Measurements from ENCODE around the gene CDRT4.

DNA sequence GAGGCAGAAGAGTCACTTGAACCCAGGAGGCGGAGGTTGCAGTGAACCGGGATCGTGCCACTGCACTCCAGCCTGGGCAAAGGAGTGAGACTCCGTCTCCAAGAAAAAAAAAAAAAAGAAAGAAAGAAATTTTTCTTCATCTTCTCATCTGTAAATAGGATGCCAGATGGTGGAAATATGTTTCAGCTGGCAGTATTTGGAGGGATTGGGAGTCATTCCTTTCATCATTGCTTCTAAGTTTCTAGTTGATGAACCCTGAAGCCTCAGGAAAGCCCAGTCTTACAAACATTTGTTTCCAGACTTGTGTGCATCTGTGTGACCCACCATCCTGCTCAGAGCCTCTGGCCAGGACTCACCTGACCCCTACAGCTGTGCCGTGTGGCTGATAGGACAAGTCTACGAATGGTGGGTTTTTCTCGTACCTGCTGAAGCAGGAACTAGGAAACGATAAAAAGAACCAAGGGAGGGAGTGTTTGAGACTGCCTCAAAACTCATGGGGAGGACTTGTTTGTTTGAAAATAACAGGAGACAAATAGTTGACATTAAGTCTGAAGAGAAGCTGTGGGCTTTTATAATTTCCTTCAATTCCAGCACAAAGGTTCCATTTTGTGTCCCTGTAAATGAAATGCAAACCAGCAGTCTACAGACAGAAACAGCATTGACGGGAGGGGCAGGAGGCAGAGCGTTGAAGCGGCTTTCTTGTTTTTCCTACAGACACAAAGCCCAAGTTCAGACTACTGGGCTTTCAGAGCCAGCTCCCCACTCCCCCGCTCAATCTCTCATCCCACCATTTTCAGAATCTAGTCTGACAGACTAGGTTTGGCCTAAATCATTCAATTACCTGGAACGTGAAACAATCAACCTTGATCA, 24.9 kb downstream of the CDRT4 start:
- TF ChIP-seq, protein P1, sequence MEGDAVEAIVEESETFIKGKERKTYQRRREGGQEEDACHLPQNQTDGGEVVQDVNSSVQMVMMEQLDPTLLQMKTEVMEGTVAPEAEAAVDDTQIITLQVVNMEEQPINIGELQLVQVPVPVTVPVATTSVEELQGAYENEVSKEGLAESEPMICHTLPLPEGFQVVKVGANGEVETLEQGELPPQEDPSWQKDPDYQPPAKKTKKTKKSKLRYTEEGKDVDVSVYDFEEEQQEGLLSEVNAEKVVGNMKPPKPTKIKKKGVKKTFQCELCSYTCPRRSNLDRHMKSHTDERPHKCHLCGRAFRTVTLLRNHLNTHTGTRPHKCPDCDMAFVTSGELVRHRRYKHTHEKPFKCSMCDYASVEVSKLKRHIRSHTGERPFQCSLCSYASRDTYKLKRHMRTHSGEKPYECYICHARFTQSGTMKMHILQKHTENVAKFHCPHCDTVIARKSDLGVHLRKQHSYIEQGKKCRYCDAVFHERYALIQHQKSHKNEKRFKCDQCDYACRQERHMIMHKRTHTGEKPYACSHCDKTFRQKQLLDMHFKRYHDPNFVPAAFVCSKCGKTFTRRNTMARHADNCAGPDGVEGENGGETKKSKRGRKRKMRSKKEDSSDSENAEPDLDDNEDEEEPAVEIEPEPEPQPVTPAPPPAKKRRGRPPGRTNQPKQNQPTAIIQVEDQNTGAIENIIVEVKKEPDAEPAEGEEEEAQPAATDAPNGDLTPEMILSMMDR (conservative IDR thresholded peaks at IDR 0.05), result no peak
- TF ChIP-seq EZH2 (IDR thresholded peaks at IDR 0.05; ENCODE audit: low read depth), result no peak

Measured in PC-9 (cell line).